Lower leg skin (tissue), 3 donors: Measurements from ENCODE around the gene RTF2.

Experiments
- CTCF ChIP-seq, 3 donors: fragments of 450-650 bp; IDR thresholded peaks; one replicate each; pipeline ENCODE4 v1.5.1; 2016; ENCODE audit warnings: antibody characterized with exemption in 3 of 3, mild to moderate bottlenecking in 3 of 3, moderate library complexity in 2 of 3
- POLR2A ChIP-seq, 2 donors: fragments of 450-650 bp; IDR thresholded peaks; one replicate each; pipeline ENCODE4 v1.6.1; 2016 to 2017; ENCODE audit warnings: antibody characterized with exemption in 2 of 2, mild to moderate bottlenecking in 1 of 2, moderate library complexity in 1 of 2

GRCh38 chr20:56517211-56517610, 48.8 kb downstream of the RTF2 start:
- TF ChIP-seq CTCF (IDR thresholded peaks at IDR 0.05) = no peak
- TF ChIP-seq POLR2A (IDR thresholded peaks at IDR 0.05) = no peak
